Endothelial cell (in vitro differentiated cells): Measurements from ENCODE around the gene CTR9. TPM values are rescaled to one million over a fixed set of nuclear protein-coding genes. Genes with fewer than 3 reads are reported as not detected.
A peak's percentile ranks its signal among the peaks of the same experiment; 100 is the strongest.

ENCODE experiments used
- DNase-seq: peaks from one replicate; pipeline ENCODE4 v3.0.0; 2021; ENCODE audit warnings: low spot score
- H3K27ac Mint-ChIP-seq: one replicate; pipeline ENCODE4 v1.8.0; 2021; ENCODE audit warnings: mixed read lengths, inconsistent platforms; ENCODE audit not compliant: unreplicated experiment
- H3K27me3 Mint-ChIP-seq: one replicate; pipeline ENCODE4 v1.8.0; 2021; ENCODE audit warnings: mild to moderate bottlenecking, moderate library complexity, mixed read lengths, inconsistent platforms; ENCODE audit not compliant: unreplicated experiment
- H3K36me3 Mint-ChIP-seq: one replicate; pipeline ENCODE4 v1.8.0; 2021; ENCODE audit warnings: mild to moderate bottlenecking, low read depth, mixed read lengths, inconsistent platforms; ENCODE audit not compliant: unreplicated experiment
- H3K4me1 Mint-ChIP-seq: one replicate; pipeline ENCODE4 v1.8.0; 2021; ENCODE audit warnings: mild to moderate bottlenecking, mixed read lengths, inconsistent platforms; ENCODE audit not compliant: unreplicated experiment
- H3K4me3 Mint-ChIP-seq: one replicate; pipeline ENCODE4 v1.8.0; 2021; ENCODE audit warnings: mild to moderate bottlenecking, mixed read lengths, inconsistent platforms; ENCODE audit not compliant: unreplicated experiment
- H3K9me3 Mint-ChIP-seq: one replicate; pipeline ENCODE4 v1.8.0; 2021; ENCODE audit warnings: mixed read lengths, inconsistent platforms; ENCODE audit not compliant: unreplicated experiment
- total RNA-seq: library from RNA; stranded (reverse); fragmentation: NEBNext Ultra II Directional; extraction: Animal tissue kit (Norgen Biotek cat#: 25700); gene quantifications from one replicate; pipeline ENCODE4 v1.2.1, GENCODE V29; 2021; ENCODE audit not compliant: unreplicated experiment
- TF ChIP-seq, protein P1 (sequence below): fragments of 200-600 bp; sonication (generic); IDR thresholded peaks from one replicate; pipeline ENCODE4 v1.5.0; 2021; ENCODE audit warnings: antibody characterized with exemption; ENCODE audit not compliant: unreplicated experiment

Gene CTR9
- total RNA-seq, 1 donor from 2014 or later = 43.5 TPM

- no peak overlapping the region for H3K4me3 Mint-ChIP-seq
- TF ChIP-seq, protein P1, sequence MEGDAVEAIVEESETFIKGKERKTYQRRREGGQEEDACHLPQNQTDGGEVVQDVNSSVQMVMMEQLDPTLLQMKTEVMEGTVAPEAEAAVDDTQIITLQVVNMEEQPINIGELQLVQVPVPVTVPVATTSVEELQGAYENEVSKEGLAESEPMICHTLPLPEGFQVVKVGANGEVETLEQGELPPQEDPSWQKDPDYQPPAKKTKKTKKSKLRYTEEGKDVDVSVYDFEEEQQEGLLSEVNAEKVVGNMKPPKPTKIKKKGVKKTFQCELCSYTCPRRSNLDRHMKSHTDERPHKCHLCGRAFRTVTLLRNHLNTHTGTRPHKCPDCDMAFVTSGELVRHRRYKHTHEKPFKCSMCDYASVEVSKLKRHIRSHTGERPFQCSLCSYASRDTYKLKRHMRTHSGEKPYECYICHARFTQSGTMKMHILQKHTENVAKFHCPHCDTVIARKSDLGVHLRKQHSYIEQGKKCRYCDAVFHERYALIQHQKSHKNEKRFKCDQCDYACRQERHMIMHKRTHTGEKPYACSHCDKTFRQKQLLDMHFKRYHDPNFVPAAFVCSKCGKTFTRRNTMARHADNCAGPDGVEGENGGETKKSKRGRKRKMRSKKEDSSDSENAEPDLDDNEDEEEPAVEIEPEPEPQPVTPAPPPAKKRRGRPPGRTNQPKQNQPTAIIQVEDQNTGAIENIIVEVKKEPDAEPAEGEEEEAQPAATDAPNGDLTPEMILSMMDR = no peak
- no peaks in the 10 kb centered on the region for H3K27me3 Mint-ChIP-seq
- H3K9me3 Mint-ChIP-seq = no peaks in the 10 kb centered on the region
- DNase-seq = no peak
- peaks cover 5% of the 10 kb centered on the region for H3K36me3 Mint-ChIP-seq
- no peak overlapping the region for H3K27ac Mint-ChIP-seq
- peaks cover 56% of the 10 kb centered on the region for H3K4me1 Mint-ChIP-seq
These were observed 35.4 kb downstream of the CTR9 start for GRCh38 chr11:10786451-10786850.

GRCh38 chr11:10792385-10793068 is 41.5 kb downstream of the CTR9 start:
- peaks cover 3% of the 10 kb centered on the region for H3K27me3 Mint-ChIP-seq
- TF ChIP-seq, protein P1 = peak; percentile 92
- H3K9me3 Mint-ChIP-seq = no peaks in the 10 kb centered on the region
- no peak overlapping the region for H3K27ac Mint-ChIP-seq
- H3K4me1 Mint-ChIP-seq = peaks cover 28% of the 10 kb centered on the region
- H3K36me3 Mint-ChIP-seq = peaks cover 11% of the 10 kb centered on the region
- peak overlapping the region; percentile 3 for H3K4me3 Mint-ChIP-seq
- peak; percentile 98 for DNase-seq

DNA sequence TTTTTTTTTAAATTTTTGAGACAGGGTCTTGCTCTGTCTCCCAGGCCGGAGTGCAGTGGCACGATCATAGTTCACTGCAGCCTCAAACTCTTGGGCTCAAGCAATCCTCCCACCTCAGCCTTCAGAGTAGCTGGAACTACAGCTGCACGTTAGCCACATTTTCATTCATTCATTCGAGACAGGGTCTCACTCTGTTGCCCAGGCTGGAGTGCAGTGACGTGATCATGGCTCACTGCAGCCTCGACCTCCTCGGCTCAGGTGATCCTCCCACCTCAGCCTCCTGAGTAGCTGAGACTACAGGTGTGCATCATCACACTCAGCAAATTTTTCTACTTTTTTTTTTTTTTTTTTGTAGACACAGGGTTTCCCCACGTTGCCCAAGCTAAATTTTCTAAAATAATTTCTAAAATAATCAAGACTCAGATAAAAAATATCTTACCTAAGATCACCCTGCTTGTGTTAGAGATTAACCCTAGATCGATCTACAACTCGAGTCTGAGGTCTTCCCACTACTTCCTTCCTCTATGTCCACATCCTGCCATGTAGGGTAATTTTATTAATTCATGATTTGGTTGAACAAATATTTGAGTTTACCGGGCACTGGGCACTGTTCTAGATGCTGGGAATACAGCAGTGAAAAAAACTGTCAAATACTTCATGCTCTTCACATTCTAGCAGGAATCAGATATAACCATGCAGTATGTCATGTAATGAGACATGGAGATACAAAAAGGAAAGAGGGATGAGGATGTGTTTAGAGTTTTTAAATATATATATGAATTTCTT is 42.6 kb downstream of the CTR9 start:
- Mint-ChIP-seq H3K27ac (peak overlapping the region; percentile 27), H3K4me1 (peaks cover 21% of the 10 kb centered on the region), H3K9me3 (no peaks in the 10 kb centered on the region), H3K36me3 (peaks cover 11% of the 10 kb centered on the region), H3K27me3 (peaks cover 3% of the 10 kb centered on the region), H3K4me3 (no peak overlapping the region)
- TF ChIP-seq, protein P1 = no peak
- DNase-seq = no peak

GRCh38 chr11:10796191-10796590 is 45.1 kb downstream of the CTR9 start:
- no peak for DNase-seq
- Mint-ChIP-seq H3K4me3 (no peak overlapping the region), H3K27me3 (peaks cover 3% of the 10 kb centered on the region), H3K27ac (no peak overlapping the region), H3K9me3 (no peaks in the 10 kb centered on the region), H3K36me3 (peaks cover 31% of the 10 kb centered on the region), H3K4me1 (peaks cover 10% of the 10 kb centered on the region)
- TF ChIP-seq, protein P1 = no peak

DNA sequence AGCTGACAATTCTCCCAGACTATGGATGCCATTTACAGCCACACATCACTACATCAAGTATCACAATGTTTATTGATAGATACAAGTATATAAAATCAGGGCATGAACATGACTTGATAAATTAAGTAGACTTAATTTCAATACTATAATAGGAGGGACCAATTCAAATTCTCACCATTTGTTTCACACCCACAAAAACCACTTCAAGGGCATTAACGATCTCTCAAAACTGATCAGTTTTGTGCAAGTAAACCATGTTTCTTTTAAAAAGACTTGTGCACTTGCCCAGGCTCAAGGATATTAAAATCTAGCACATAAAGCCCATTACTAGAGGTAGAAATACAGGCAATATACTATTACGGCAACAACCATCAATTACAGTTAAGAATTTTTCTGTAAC is 46.0 kb downstream of the CTR9 start:
- Mint-ChIP-seq H3K4me3 (peak overlapping the region; percentile 28), H3K4me1 (peaks cover 14% of the 10 kb centered on the region), H3K9me3 (no peaks in the 10 kb centered on the region), H3K36me3 (peaks cover 37% of the 10 kb centered on the region), H3K27me3 (peaks cover 1% of the 10 kb centered on the region), H3K27ac (no peak overlapping the region)
- no peak for DNase-seq
- TF ChIP-seq, protein P1 = no peak
